Vagina (tissue), 2 donors: ENCODE data around the gene DNM2. TPM values are rescaled to one million over a fixed set of nuclear protein-coding genes. Genes with fewer than 3 reads are reported as not detected.

ENCODE experiments used
- DNase-seq, 2 donors: peaks; one replicate each; pipeline ENCODE4 v3.0.0-alpha.2; 2017; ENCODE audit errors: extremely low spot score in 2 of 2
- H3K27ac ChIP-seq: fragments of 200-600 bp; sonication (generic); one replicate; pipeline ENCODE4 v1.5.1; 2019
- H3K27me3 ChIP-seq: fragments of 200-600 bp; sonication (generic); one replicate; pipeline ENCODE4 v1.5.1; 2019
- H3K36me3 ChIP-seq, 2 donors: fragments of 200-600 bp; sonication (generic); one replicate each; pipeline ENCODE4 v1.5.1; 2017 to 2019
- H3K4me1 ChIP-seq: fragments of 200-600 bp; sonication (generic); one replicate; pipeline ENCODE4 v1.5.1; 2019
- H3K4me3 ChIP-seq, 2 donors: fragments of 200-600 bp; sonication (generic); 1 replicate in 1 of 2; 2 replicates in 1 of 2; pipeline ENCODE4 v1.5.1; 2016 to 2019
- H3K9me3 ChIP-seq: fragments of 200-600 bp; sonication (generic); one replicate; pipeline ENCODE4 v1.5.1; 2019
- POLR2A ChIP-seq, 2 donors: fragments of 450-650 bp; IDR thresholded peaks; one replicate each; pipeline ENCODE4 v1.6.1; 2017; ENCODE audit warnings: antibody characterized with exemption in 2 of 2, mild to moderate bottlenecking in 2 of 2, moderate library complexity in 2 of 2
- POLR2AphosphoS5 ChIP-seq, 2 donors: sonication (generic); formaldehyde crosslinking; IDR thresholded peaks; one replicate each; pipeline ENCODE4 v1.9.0; 2017; ENCODE audit warnings: antibody characterized with exemption in 2 of 2, mild to moderate bottlenecking in 2 of 2, low read depth in 1 of 2; ENCODE audit not compliant: insufficient read depth in 1 of 2
- intact Hi-C: fragments of 100-400 bp; cut with DNase I; formaldehyde crosslinking; loops from one replicate; pipeline ENCODE4 v1.15.1; 2023
- total RNA-seq: library from RNA; depleted of rRNA; stranded (reverse); fragments of >200 nt; gene quantifications from one replicate; pipeline ENCODE4 v1.2.3, GENCODE V29; 2016
- TF ChIP-seq, protein P1 (sequence below), 3 experiments: fragments of 450-650 bp in 2 of 3; fragments of 200-600 bp in 1 of 3; sonication (generic) in 1 of 3; IDR thresholded peaks; one replicate each; pipeline ENCODE4 v1.5.1; 2017 to 2019; ENCODE audit warnings: antibody characterized with exemption in 3 of 3, mild to moderate bottlenecking in 2 of 3, moderate library complexity in 2 of 3

DNM2 gene
- total RNA-seq, 1 donor from 2014 or later = 128 TPM

DNA sequence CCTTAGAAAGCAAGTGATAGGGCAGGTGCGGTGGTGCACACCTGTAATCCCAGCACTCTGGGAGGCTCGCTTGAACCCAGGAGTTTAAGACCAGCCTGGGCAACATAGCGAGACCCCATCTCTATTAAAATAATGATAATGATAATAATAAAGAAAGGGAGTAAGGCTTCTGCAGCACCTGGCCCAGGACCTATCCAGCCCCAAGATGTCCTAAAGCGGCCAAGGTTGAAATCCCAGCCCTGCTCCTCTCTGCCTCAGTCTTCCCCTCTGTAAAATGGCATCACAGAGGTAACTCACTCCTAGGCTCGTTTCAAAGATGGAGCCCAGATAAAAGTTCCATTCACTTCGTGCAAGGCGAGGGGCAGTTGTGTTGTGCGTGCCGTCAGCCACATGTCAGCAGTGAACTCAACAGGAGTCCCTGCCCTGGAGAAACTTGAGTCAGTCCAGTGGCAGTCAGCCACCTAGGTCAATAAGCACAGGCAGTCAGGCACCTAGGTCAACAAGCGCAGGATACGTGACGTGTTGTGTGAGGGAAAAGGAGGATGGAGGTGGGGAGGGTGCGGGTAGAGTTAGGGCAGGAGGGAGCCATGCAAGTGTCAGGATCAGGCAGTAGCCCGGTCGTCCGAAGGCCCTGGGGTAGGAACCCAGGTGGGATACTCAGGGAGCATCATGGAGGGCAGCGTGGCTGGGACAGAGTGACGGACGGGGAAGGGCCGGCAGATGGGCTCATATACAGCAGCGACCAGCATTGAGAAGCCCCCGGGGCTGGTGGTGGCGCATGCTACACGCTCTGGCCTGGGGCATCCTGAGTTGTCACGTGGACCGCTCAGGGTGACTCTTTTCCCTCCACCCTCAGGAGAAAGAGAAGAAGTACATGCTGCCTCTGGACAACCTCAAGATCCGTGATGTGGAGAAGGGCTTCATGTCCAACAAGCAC, 101.5 kb downstream of the DNM2 start:
- peak overlapping the region; percentile 89 for H3K27ac ChIP-seq
- H3K36me3 ChIP-seq = peaks cover 0 to 48% of the 10 kb centered on the region in 2 donors
- intact Hi-C loops = no loop called here
- no peaks in the 10 kb centered on the region for H3K9me3 ChIP-seq
- no peak overlapping the region for H3K4me3 ChIP-seq
- TF ChIP-seq, protein P1, sequence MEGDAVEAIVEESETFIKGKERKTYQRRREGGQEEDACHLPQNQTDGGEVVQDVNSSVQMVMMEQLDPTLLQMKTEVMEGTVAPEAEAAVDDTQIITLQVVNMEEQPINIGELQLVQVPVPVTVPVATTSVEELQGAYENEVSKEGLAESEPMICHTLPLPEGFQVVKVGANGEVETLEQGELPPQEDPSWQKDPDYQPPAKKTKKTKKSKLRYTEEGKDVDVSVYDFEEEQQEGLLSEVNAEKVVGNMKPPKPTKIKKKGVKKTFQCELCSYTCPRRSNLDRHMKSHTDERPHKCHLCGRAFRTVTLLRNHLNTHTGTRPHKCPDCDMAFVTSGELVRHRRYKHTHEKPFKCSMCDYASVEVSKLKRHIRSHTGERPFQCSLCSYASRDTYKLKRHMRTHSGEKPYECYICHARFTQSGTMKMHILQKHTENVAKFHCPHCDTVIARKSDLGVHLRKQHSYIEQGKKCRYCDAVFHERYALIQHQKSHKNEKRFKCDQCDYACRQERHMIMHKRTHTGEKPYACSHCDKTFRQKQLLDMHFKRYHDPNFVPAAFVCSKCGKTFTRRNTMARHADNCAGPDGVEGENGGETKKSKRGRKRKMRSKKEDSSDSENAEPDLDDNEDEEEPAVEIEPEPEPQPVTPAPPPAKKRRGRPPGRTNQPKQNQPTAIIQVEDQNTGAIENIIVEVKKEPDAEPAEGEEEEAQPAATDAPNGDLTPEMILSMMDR (IDR thresholded peaks at IDR 0.05) = no peak
- TF ChIP-seq POLR2A (IDR thresholded peaks at IDR 0.05) = no peak
- TF ChIP-seq POLR2AphosphoS5 (IDR thresholded peaks at IDR 0.05; ENCODE audit: insufficient read depth in 1 of 2, low read depth in 1 of 2) = no peak
- H3K4me1 ChIP-seq = peaks cover 30% of the 10 kb centered on the region
- DNase-seq = no peak
- H3K27me3 ChIP-seq = no peaks in the 10 kb centered on the region

DNA sequence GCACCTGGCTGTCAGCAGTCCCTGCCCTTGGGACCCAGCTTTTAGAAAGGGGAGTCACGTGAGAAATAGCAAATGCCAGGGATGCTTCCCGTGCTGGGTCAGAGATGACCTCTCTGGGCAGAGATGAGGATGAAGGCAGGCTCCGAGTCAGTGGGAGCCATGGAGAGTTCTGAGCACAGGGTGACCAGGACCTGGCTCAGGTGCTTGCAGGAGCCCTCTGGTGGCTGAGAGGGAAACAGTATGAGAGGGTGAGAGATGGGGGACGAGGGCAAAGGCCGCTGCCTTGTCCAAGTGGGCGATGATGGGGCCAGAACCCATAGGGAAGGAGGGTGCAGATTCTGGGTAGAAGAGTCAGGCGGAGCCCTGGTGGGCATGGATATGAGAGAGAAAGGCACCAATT, 102.3 kb downstream of the DNM2 start:
- no peaks in the 10 kb centered on the region for H3K9me3 ChIP-seq
- intact Hi-C loops = no loop called here
- H3K4me3 ChIP-seq = no peak overlapping the region
- H3K27me3 ChIP-seq = no peaks in the 10 kb centered on the region
- H3K27ac ChIP-seq = no peak overlapping the region
- TF ChIP-seq POLR2A (IDR thresholded peaks at IDR 0.05) = no peak
- peak in 1 of 2 donors; percentile 8 for TF ChIP-seq POLR2AphosphoS5 (IDR thresholded peaks at IDR 0.05; ENCODE audit: insufficient read depth in 1 of 2, low read depth in 1 of 2)
- TF ChIP-seq, protein P1 (IDR thresholded peaks at IDR 0.05) = peak in 1 of 3 experiments; percentile 9
- peaks cover 0 to 55% of the 10 kb centered on the region in 2 donors for H3K36me3 ChIP-seq
- no peak for DNase-seq
- H3K4me1 ChIP-seq = peaks cover 28% of the 10 kb centered on the region

DNA sequence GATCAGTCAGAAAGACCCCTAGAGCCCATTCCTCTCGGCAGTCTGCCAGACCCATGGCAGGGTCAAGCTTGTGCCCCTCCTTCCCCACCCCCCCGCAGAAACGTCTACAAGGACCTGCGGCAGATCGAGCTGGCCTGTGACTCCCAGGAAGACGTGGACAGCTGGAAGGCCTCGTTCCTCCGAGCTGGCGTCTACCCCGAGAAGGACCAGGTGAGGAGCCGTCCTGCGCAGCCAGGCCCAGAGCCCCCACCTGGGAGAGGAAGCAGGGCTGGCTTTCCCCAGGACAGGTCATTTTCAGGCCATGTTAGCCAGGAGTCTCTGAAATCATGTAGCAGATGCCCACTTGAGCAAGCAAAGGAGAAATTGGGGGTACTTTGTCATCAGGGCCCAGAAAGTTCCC, 105.8 kb downstream of the DNM2 start:
- H3K36me3 ChIP-seq = peaks cover 0 to 75% of the 10 kb centered on the region in 2 donors
- no peaks in the 10 kb centered on the region for H3K27me3 ChIP-seq

DNA sequence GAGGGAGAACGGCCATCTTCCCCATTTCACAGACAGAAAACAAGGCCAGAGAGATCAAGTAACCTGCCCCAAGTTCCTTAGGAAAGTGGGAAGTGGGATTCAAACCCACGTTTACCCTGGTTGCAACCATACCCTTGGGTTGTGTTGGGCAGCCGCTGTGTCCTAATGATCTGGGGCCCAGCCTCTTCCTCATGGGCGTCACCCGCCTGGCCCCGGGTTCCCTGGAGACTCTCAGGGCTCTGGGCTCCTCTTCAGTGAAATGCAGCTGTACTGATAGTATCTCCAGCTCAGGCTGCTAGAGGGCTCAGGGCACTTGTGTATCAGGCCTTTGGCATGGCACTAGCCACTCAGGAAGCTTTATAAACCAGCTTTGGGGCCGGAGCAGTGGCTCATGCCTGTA, 108.4 kb downstream of the DNM2 start:
- intact Hi-C loops = no loop called here
- H3K4me1 ChIP-seq = no peaks in the 10 kb centered on the region
- H3K9me3 ChIP-seq = no peaks in the 10 kb centered on the region
- H3K4me3 ChIP-seq = no peak overlapping the region
- TF ChIP-seq POLR2A (IDR thresholded peaks at IDR 0.05) (no peak), POLR2AphosphoS5 (IDR thresholded peaks at IDR 0.05; ENCODE audit: insufficient read depth in 1 of 2, low read depth in 1 of 2) (no peak)
- TF ChIP-seq, protein P1 (IDR thresholded peaks at IDR 0.05) = no peak
- peaks cover 0 to 63% of the 10 kb centered on the region in 2 donors for H3K36me3 ChIP-seq
- no peak overlapping the region for H3K27ac ChIP-seq
- DNase-seq = no peak
- H3K27me3 ChIP-seq = no peaks in the 10 kb centered on the region

More for the DNA sequence above, 105.8 kb downstream of the DNM2 start:
- intact Hi-C loops = no loop called here
- Histone ChIP-seq H3K9me3 (no peaks in the 10 kb centered on the region), H3K4me3 (no peak overlapping the region), H3K4me1 (peaks cover 4% of the 10 kb centered on the region), H3K27ac (no peak overlapping the region)
- no peak for DNase-seq
- TF ChIP-seq, protein P1 (IDR thresholded peaks at IDR 0.05) = no peak
- TF ChIP-seq POLR2A (IDR thresholded peaks at IDR 0.05) = no peak
- no peak for TF ChIP-seq POLR2AphosphoS5 (IDR thresholded peaks at IDR 0.05; ENCODE audit: insufficient read depth in 1 of 2, low read depth in 1 of 2)

DNA sequence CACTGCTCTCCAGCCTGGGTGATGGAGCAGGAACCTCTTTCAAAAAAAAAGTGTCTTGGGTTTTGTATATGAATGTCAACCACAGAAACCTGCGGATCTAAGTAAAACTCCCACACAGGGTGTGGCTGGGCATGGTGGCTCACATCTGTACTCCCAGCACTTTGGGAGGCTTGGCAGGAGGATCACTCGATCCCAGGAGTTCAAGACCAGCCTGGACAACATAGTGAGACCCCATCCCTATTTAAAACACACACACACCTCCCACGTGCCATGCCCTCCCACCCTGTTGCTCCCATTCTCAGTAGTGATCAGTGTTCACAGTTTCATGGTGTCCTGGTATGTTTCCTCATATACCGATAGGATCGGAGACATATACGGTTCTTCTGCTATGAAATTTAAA, 109.0 kb downstream of the DNM2 start:
- TF ChIP-seq POLR2A (IDR thresholded peaks at IDR 0.05) = no peak
- H3K4me1 ChIP-seq = no peaks in the 10 kb centered on the region
- no peak for DNase-seq
- peaks cover 0 to 60% of the 10 kb centered on the region in 2 donors for H3K36me3 ChIP-seq
- H3K27ac ChIP-seq = no peak overlapping the region
- no peak overlapping the region for H3K4me3 ChIP-seq
- no peaks in the 10 kb centered on the region for H3K9me3 ChIP-seq
- intact Hi-C loops = no loop called here
- no peaks in the 10 kb centered on the region for H3K27me3 ChIP-seq
